ENCODE measurements around the gene ZNF710.
A peak's percentile ranks its signal among the peaks of the same experiment; 100 is the strongest.
"Not testable (repeated sequence)": the region's sequence is repeated elsewhere in the genome, so short reads cannot be mapped to it uniquely, and the experiment has no call there.

Gene ZNF710

DNA sequence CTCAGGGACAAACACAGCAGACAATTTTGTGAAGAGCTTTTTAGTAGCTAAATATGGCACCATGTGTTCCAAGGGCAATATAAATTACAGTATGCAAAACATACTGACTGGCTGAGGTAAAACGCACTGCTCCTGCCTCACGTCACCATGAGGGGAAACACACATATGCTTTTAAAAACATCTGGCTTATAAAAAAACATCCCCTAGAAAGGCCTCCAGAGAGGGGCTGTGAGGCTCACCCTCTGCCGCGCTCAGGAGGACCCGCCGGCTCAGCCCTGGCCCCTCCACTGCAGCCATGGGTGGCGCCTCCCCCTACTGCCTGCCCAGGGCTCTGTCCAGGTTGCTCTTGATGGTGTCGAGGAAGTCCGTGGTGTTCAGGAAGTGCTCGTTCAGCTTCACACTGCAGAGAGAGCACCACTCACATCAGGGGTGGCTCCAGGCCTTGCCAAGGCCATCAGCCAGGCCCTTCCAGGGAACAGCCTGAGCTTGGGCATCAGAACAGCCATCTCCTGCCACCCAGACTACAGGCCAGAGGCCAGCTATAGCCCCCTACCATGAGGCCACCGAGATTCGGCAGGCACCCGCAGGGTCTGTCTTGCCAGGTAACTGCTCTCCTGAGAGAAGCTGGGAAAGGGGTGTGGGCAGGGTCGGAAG lies 83.0 kb downstream of the ZNF710 start:
- DNase-seq, result no peak

DNA sequence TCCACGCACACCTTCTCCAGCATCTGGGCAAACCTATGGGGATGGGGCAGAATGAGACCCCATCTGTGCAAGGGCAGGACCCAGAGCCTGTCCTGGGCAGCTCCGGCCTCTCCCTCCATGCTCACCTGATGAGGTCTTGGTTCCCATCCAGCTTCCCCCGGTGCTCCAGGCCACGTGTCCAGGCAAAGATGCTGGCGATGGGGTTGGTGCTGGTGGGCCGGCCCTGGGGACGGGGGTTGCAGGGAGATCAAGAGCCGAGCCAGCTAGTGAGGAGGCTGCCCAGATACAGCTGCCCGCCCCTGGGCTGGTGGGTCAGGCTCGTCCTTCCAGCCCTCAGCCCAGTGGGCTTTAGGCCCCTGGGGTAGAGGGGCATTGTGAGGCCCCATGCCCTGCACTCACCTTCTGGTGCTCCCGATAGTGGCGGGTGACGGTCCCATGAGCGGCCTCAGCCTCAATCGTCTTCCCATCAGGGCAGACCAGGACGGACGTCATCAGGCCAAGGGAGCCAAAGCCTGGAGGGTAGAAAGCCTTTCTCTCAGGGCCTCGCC lies 83.8 kb downstream of the ZNF710 start:
- no peak for DNase-seq

DNA sequence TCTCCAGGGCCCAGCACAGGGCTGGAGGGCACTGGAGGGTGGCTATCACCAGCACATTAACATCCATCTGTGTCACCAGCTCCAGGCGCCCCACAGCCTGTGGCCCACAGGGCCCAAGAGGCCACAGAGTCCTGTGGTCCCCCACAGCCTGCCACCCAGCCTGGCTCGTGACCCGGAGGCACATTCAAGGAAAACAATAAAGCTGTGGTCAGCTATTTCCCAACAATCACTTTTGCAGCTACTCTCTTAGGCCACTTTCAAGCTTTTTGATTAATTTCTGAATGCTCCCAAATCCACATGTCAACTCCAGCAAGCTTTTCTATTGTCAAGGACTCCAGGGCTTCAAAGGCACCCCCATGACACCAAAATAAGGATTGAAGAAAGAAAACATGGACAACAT lies 84.4 kb downstream of the ZNF710 start:
- peak in 1 of 2 donors; percentile 14 for DNase-seq

DNA sequence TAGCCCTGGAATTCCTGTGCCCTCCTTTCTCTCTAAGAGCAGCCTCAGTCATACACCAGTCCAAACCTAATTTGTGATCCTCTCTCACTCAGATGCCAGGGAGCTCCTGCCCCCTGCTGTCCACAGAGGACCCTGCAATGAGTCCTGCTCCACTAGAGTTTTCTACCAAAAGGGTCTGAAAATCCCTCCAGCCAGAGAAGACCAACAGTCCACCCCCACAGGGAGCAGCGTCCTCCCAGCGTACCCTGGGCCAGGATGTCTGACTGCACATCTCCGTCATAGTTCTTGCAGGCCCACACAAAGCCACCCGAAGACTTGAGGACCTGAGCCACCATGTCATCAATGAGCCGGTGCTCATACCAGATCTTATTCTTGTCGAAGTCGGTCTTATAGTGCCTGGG lies 85.7 kb downstream of the ZNF710 start:
- peak; percentile 56 to 61 for DNase-seq

DNA sequence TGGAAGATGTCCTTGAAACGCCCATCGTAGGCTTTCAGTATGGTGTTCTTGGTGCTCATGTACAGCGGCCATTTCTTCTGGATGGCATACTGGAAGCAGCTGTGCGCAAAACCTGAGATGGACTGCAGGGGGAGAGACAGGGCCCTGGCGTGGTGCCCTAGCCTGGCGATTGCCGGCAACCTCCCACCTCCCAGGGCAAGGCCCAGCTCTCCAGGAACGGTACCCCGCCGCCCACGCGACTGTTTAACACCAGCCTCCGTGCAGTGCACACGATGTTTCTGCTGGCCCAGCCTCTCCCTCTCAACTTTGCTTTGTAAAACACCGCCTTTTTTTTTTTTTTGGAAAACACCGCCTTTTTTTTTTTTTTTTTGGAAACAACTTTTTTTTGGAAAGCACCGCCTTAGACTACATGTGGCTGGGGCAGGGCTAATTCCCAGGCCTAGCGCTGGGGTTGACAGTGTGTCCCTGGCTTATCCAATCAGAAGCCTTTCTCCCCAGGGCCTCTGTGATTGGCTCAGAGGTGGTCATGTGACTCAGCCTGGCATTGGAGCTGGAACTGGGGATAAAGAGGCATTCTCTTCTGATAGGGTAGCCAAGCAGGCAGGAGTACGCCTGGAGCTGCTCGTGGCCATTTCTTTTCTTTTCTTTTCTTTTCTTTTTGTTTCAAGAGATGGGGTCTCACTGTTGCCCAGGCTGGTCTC lies 86.5 kb downstream of the ZNF710 start:
- peak; percentile 22 to 28 for DNase-seq

DNA sequence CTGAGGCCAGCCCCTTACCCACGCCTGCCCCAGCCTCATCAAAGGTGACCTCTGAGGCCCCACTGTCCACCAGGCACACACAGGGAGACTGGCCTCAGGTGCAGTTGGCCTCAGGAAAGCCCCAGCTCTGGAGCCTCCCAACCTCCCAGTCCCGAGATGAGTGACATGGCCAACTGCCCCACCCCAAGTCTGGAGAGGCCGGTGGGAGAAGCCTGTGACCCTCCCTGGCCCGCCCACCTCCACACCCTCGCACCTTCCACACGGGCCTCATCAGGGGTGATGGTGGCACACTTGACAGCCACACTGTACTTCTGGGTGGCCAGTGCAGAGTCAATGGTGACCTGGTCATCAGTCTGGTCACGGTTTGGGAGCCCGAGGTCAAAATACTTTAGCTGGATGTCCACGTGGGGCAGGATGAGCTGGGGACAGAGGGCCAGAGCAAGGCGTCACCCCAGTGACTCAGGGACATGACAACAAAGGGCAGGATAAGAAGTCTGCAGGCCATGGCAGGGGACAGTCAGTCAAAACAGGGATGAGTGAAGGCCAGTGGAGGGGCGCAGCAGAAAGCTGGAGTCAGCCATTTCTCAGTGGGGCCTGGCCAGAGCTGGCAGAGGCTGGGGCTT lies 89.2 kb downstream of the ZNF710 start:
- DNase-seq, result no peak

DNA sequence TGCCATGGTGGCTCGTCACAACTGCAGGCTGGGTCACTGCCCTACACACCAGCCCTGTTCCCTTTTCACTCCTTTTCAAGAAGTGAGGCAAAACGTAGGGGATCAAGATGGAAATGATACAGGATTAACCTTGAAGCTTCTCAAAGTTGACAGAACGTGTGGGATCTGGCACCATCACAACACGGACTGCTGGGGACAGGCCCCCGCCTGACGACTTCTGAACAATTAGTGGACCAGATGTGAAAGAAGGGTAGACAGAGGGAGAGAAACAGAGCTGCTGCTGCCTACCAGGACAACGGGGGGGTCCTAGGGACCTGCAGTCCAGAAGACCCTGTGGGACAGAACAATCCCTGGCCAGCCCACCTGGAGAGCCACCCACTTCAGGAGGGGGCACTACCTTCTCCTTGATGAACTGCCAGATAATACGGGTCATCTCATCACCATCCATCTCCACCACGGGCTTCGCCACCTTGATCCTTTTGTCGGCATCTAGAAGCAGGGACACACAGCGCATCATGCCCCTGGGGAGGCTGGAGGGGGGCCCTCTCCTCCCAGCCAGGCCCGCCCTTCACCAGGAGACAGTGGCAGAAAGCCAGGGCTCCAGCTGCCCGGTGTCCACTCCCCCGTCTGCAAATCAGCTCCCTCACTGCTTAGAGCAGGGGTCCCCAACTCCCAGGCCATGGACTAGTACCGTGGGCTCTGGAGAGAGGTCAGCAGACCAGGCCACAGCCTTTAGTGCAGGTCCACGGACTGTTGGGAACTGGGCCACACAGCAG lies 90.2 kb downstream of the ZNF710 start:
- no peak for DNase-seq

DNA sequence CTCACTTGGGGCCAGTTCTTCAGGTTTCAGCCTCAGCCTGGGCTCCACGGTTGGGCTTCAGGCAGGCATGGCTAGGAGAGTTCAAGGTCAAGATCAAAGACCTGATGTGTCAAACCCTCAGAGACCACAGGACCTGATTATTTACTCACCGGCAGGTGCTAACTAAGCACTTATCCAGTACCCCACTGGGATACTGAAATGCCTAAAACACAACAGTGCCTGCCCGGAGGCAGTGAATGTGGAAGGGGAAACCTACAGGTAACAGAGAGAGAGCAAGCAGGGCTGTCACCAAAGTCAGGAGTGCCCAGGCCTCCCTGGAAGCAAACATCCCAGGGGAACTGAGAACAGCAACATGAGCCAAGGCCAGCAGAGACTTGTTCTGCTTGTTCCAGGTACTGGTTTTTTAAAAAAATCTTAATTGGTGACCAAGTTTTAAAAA lies 94.4 kb downstream of the ZNF710 start:
- DNase-seq, result no peak

DNA sequence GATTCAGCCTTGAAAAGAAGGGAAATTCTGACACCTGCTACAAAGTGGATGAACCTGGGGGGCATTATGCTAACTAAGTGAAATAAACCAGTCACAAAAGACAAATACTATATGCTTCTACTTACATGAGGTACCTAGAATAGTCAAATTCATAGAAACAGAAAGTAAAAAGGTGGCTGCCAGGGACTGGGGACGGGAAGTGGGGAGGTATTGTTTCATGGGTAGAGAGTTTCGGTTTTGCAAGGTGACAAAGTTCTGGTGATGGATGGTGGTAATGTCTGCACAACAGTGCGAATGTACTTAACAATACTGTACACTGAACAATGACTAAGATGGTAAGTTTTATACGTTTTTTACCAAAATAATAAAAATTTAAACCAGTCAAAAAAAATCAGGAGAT lies 96.4 kb downstream of the ZNF710 start:
- no peak for DNase-seq

DNA sequence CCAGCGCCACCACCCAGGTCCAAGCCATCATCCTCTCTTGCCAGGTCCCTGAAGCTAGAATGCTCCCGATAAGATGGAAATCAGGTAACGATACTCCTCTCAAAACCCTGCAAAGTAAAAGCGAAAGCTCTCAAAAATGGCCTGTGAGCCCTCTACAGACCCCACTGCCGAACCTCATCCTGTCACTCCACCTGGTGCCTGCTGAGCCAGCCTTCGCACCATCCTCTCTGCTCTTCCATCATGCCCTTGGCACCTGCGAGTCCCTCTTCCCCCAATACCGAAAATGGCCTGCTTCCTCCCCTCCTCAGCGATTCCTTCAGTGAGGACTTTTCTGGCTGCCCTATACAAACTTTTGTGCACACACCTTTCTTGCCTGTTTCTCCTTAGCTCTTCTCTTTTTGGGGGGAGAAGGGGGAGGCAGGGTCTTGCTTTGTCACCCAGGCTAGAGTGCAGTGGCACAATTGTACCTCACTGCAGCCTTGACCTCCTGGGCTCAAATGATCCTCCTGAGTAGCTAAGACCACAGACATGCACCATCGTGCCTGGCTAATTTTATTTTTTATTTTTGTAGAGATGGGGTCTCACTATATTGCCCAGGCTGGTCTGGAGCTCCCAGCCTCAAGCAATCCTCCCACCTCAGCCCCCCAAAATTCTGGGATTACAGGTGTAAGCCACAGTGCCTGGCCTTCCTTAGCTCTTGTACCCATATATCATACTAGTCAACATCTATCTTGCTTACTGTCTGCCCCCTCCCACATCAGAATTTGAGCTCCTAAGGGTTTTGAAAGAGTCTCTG lies 98.1 kb downstream of the ZNF710 start:
- DNase-seq, result no peak

DNA sequence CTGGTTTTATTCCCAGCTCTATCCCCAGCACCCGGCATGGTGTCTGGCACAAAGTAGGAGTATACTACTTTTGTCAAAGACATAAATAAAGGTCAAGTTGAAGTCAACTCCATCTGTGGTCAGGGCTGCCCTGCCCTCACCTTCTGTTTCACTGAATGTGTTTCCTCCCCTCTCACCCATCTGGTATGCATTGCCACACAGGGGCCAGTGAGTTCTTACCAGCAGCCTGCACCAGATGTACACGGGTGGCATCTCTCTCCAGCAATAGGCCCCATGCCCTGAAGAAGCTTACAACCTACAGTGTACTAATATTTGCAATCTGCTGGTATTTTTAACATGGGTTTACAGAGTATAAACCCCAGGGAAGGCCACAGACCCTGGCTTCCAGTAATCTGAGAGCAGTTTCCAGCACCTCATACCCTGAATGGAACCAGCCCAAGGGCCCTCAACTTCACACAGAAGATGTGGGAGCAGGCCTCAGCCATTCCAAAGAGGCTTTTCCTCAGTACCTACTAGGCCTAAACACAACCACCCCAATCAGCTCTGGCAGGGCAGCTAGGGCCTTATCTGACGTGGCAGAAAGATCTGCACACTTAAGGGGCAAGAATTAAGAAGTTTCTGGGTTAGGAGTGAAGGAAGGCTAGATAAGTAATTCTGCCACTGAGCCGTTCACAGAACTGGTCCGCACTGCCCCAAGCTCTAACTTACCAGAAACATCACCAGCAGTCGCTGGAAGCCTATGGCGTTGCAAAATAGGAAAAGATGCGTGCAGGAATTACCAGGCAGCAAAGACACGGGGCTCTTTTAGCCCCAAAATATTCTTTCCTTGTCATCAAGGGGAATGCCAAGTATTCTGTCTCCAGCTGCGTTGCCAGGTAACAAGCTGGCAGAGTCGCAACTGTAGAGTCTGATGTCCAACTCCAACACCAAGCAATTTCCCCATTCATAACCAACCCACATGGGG lies 99.0 kb downstream of the ZNF710 start:
- peak in 1 of 2 donors; percentile 38 for DNase-seq

DNA sequence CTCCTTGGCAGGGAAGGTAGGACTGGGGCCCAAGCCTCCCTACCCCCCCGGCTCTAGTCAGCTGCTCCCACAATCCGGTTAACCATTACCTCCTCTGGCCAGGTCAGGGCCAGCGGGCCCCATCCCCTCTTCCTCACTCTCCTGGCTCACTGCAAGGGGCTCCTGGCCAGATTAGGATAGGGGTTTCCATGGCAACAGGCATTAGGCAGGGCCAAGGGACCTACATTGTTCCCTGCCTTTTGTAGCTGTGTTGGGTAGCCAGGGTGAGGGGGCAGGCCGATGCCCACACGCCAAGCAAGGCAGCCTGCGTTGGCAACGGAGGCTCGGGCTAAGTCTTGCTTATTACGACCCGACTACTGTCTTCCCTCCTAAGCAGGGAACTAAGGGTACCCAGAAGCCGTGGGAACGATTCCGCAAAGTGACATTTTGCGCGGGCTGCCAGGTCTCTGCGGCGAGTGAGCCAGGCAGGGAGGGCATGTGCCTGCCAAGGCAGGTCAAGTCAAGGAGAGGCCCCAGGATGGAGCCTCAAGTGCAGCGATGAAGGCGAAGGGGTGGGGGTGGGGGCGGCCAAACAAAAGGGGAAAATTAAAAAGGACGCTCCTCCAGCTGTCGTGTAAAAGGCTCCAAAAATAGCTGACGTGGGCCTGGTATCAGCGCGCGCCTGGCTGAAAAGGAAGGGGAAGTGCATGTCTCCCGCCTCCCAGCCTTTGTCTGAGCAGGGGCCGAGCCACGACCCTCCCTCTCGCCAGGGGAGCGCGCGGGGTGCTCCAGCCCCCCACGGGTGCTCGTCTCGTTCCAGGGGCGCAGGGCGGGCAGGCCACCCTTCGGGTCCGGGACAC lies 100.2 kb downstream of the ZNF710 start:
- DNase-seq, result peak; percentile 53 to 71

DNA sequence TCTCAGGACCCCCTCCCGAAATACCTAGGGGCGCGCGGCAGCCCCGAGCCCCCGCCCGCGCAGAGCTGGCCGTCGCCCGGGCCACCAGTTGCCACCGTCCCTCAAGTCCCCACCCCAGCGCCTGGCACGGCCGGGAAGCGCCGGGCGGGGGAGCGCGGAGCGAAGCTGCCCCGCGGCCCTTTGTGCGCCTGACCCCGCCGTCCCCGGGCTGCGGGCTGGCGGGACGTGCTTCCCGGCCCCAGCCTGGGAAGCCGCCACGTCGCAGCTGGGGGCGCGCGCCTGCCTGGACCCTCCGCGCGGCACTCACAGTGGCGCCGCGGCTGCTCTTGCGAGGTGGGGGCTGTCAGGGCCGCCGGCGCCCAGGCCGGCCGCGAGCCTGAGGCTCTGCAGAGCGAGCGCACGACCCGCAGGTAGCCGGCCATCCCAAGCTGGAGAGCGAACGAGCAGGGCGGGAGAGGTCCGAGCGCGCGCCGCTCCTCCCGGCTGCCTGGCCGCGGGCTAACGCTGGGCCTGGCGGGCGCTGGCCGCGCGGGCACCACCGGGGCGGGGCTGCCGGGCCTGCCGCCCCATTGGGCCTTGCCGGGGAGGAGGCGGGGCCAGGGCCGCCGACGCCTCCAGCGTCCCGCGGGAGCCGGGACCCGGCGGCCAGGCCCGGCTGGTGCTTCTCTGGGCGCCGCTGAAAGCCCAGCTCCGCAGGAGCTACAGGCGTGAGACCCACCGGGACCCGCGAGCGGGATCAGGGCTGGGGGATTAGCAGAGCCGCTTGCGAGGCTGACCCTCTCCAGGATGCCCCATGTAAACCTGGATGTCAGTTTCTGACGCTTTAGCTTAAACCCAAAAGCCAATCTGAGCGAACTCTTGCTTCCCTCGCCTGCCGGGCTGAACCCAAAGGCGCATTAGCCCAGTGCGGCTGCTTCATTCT lies 101.1 kb downstream of the ZNF710 start, which contains the start of gene IDH2:
TSS of gene IDH2 (minus strand) at position 500 of the 922 bp plus-strand sequence. CDS start at position 422, 78 bp downstream.
- DNase-seq, result peak; percentile 85 to 91

DNA sequence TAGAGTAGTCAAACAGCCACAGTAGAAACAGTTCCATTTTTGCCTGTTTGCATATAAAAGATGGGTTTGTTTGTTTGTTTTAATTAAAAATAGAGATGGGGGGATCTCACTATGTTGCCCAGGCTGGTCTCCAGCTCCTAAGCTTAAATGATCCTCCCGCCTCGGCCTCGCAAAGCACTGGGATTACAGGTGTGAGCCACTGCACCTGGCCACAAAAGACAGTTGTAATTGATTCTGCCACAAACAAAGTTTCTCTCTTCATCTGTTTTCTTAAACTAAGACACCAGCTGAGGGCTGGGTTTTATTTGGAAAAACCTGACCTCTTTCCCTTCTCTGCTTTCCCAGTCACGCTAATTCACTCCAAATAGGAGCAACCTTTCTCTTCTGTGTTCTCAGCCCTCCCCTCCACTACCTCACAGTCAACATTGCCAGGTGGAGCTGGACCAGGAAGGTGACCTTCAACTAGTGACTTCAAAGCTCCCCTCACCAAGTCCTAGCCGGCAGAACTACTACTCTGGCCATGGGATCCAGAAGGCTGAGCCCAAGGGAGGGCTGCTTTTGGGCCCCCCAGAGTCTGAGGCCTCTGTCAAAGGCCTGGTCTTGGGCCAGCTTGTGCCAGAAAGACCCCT lies 102.7 kb downstream of the ZNF710 start:
- DNase-seq, result no peak

DNA sequence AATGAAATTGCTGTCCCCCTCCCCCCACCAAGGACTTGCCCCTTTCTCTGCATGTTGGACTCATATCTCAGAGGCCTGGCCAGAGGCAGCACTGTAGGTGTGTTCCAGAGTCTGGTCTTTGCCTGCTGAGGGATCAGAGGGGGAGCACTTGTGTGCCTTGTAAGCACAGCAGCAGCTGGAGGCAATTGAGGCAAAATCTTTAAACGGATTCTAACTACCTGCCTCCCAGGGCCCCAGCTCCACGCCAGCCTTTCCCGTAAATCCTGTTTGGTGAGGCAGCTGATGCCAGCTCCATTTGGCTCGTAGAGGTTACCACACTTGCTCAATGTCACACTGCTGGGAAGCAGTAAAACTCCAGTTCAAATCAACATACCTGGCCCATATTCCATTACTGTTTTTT lies 103.4 kb downstream of the ZNF710 start:
- no peak for DNase-seq

DNA sequence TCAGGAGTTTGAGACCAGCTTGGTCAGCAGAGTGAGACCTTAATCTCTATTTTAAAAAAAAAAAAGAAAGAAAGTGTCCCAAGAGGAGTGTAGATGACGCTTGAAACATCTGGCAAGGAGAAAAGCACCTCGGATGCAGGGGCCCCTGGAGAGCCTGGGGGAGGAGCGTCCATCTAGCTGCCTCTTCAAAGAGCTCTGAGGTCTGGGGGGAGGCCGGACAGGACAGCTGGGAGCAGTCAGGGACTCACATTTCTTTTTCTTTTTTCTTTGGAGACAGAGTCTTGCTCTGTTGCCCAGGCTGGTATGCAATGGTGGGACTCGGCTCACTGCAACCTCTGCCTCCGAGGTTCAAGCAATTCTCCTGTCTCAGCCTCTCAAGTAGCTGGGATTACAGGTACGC lies 104.4 kb downstream of the ZNF710 start:
- DNase-seq, result no peak

DNA sequence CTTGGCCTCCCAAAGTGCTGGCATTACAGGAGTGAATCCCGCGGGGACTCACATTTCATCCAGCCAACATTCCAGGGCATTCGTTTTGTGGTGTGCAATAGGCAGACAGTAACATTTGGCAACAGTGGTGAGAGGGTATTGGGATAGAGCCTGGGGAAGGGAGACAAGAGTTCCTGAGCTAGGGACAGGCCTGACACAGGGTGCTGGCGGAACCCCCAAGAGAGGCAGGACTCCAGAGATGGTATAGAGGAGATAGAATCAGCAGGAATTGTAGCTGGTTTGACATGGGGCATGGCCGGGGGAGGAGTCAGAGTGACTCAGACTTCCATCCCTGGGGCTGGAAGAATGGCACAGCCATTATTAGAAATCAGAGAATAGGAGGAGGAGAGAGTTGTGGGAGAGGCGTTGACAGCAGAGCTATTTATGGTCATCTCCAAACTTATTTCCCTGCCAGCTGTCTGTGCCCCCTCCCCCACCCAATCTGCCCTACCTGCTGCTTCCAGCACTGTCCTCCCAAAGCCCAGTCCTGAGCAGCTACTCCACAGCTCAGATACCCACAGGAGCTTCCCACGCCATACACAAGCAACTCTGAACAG lies 105.5 kb downstream of the ZNF710 start:
- DNase-seq, result no peak

DNA sequence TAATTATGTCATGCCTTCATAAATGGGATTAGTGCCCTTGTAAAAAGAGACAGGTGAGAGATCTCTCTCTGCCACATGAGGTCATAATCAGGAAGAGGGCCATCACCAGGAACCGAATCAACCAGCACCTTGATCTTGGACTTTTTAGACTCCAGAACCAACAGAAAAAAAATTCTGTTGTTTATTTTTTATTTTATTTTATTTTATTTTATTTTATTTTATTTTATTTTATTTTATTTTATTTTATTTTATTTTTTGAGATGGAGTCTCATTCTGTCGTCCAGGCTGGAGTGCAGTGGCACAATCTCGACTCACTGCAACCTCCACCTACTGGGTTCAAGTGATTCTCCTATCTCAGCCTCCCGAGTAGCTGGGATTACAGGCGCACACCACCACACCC lies 106.9 kb downstream of the ZNF710 start:
- not testable (repeated sequence) for DNase-seq

Measured in inflammatory macrophage (primary cell).